ENCODE measurements around the gene CALHM3.

GRCh38 chr10:103459615-103460014 lies 19.4 kb downstream of the CALHM3 start:
- TF ChIP-seq CTCF (IDR thresholded peaks at IDR 0.05) (no peak), EP300 (IDR thresholded peaks at IDR 0.05; ENCODE audit: borderline replicate concordance in 1 of 2, low read depth in 1 of 2, low read length in 1 of 2) (no peak), RXRA (IDR thresholded peaks at IDR 0.05; ENCODE audit: borderline replicate concordance, low read depth) (no peak), ZBTB33 (IDR thresholded peaks at IDR 0.05; ENCODE audit: borderline replicate concordance, low read depth) (no peak), REST (IDR thresholded peaks at IDR 0.05; ENCODE audit: low read depth, low read length) (no peak), MXI1 (IDR thresholded peaks at IDR 0.05; ENCODE audit: low read depth, low read length) (no peak), JUND (IDR thresholded peaks at IDR 0.05) (no peak), GATA2 (CRISPR knock-in tag; IDR thresholded peaks at IDR 0.05) (no peak)
